Superior temporal gyrus (tissue), 1 donor: ENCODE results near the gene RNGTT.
"Not testable (repeated sequence)": the region's sequence is repeated elsewhere in the genome, so short reads cannot be mapped to it uniquely, and the experiment has no call there.

Experiments
- DNase-seq: peaks from one replicate; pipeline ENCODE4 v3.0.0-alpha.2; 2016; ENCODE audit errors: extremely low spot score

RNGTT gene

DNA sequence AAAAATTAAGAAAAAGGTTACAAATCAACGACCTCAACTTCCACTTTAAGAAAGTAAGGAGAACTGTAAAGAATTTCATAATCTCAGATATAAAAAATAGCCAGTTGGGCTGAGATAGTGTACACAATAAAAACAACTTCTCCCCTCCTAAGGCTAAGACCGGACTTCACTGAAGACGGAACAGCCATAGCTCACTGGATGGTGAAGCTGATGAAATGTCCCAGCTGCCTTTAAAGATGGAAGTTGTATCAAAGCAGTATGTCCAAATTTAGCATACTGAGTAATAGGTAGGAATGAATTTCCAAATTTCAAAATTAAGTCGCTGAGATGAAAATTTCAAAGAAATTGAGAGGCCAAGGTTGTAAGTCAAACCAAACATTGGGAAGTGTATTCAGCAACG is 153.3 kb downstream of the RNGTT start:
- no peak for DNase-seq

DNA sequence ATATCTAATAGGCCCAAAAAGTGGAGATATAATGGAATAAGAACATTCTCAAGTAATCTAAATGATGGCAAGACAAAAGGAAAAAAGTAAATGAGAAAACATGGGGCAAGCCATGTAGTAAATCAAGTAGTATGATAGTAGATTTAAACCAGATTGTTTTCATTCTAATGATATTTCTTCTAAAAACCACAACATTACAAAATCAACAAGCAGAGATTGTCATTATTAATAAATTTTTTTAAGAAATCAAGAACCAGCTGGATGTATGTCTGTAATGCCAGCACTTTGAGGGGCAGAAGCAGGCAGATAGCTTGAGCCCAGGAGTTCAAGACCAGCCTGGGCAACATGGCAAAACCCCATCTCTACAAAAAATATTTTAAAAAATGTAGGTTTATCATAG is 155.0 kb downstream of the RNGTT start:
- DNase-seq: no peak

DNA sequence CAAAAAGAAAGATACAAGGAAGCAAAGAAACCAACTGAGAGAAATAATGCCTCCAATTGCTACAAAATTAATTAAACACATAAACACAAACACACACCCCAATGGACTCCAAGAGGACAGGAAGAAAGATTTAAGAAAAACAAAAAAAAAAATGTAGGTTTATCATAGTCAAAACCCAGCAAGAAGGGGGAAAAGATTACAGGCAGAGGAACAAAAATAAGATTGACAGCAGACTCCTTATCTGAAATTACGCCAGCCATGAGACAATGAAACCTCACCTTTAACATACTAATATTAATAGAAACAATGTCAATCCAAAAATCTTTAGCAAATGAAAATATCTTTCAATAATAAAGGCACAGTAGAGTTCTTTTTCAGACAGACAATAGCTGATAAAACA is 155.8 kb downstream of the RNGTT start:
- DNase-seq: no peak

DNA sequence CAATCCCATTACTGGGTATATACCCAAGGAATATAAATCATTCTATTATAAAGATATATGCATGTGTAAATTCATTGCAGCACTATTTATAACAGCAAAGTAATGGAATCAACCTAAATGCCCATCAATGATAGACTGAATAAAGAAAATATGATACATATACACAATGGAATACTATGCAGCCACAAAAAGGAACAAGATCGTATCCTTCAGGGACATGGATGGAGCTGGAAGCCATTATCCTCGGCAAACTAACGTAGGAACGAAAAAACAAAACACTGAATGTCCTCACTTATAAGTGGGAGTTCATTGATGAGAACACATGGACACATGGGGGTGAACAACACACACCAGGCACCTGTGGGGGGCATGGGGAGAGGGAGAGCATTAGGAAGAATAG is 156.7 kb downstream of the RNGTT start:
- DNase-seq: no peak

DNA sequence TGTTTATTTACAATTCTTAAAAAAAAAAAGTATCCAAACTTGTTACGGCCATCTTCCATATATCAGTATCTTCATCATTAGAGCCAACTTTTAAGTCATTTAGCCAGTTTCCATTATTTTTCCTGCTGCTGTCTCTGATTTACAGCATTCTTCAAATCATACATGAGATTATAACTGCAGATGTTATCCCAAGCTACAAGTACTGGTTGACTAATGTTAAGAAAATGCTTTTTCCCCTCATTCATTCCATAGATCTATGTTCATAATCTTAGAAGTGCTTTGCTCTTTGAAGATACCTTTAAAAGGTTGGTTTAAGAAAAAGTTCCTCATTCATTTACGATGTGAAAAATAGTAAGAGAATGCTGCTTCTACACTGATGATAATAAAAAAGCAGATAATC is 158.7 kb downstream of the RNGTT start:
- no peak for DNase-seq

DNA sequence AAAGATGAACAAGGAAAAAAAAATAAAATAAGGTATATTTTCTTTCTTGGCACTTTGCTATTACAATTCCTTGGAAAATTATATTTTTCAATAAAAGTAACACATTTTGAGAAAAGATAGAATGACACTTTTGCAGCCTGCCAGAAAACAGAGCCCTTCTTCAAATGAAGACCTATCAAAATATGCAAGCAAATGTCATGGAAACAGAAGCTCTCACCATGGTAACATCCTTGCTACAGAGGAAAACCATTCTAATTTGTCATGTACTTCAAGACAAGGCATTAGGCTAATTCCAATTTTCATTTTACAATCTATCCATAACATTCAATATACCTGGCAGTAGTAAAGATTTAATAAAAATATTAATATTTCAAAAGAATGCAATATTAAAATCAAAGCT is 177.9 kb downstream of the RNGTT start:
- DNase-seq: no peak

DNA sequence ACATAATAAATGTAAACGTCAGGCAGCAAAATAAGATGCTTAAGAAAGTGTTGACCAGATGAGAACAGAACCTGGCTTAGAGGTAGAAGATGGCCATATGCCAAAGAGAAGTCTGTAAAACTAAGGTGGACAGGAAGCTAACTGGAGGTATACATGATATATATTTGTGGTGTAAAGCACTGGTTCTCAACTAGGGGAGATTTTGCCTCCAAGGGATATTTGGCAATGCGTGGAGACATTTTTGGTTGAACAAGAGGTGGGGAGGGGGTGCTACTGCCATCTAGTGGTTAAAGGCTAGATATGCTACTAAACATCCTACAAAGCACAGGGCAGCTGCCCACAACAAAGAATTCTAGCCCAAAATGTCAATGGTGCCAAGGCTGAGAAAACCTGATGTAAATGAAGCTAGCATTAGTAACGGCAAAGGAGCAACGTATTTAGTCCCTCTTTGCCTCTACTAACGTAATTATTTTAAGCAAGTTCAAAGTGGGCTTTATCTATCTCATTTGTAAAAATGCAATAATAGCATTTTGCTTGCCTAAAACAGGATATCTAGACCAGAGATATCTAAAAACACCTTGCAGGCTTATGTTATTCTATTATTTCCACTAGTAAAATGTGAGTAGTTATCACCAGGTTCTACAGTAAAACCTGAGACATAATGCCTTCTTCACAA is 182.6 kb downstream of the RNGTT start:
- DNase-seq: peak; percentile 80

DNA sequence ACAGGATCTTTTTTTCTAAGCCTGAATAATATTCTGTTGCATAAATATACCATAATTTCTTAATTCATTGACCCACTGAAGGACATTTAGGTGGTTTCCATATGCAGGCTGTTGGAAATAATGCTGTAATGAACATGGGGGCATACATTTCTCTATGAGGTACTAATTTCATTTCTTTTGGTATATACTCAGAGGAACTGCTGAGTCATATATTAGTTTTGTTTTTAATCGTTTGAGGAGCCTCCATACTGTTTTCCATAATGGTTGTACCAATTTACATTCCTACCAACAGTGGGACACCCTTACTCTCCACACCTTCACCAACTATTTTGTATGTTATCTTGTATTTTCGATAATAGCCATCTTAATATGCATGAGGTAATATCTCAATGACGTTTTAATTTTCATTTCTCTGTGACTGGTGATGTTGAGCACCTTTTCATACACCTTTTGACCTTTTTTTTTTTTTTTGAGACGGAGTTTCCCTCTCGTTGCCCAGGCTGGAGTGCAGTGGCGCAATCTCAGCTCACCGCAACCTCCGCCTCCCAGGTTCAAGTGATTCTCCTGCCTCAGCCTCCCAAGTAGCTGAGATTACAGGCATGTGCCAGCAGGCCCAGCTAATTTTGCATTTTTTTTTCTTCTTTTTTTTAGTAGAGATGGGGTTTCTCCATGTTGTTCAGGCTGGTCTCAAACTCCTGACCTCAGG is 187.4 kb downstream of the RNGTT start:
- no peak for DNase-seq

DNA sequence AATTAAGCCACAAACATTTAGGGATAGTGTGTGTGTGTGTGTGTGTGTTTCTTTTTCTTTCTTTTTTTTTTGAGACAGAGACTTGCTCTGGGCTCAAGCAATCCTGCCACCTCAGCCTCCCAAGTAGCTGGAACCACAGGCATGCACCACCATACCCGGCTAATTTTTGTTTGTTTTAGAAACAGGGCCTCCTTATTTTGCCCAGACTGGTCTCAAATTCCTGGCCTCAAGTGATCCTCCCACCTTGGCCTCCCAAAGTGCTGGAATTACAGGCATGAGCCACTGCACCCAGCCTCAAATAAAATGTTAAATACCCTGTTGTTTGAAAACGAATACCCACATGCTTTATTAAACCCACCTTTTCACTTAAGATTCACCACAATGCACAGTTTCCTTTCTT is 195.3 kb downstream of the RNGTT start:
- not testable (repeated sequence) for DNase-seq

DNA sequence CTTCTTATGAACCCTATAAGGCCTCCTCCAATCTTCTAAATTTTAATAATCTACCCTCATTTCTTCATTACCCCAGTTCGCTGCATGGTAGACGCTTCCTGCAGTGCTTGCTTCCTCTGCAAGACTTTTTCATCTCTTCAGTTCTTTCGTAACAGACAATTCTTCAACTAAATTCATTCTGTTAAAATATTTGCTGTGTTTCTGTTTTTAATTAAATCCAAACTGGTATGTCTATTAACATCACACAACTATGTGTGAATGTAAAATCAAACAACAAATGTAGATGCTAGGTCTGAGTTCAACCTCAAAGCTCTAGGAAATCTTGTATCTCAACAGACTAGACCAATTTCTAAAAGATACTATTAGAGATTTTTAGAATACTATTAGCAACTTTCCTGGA is 199.3 kb downstream of the RNGTT start:
- DNase-seq: no peak

DNA sequence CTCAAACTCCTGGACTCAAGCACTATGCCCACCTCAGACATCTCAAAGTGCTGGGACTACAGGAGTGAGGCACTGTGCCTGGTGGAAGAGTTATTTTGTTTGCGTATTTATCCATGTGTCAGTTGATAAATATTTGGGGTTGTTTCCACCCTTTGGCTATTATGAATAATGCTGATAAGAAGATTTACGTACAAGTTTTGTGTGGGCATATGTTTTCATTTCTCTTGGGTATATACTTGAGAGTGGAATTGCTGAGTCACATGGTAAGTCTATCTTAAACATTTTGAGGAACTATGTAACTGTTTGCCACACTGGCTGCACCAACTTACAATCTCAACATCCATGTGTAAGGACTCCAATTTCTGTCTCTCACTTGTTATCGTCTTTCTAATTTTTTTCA is 200.3 kb downstream of the RNGTT start:
- DNase-seq: no peak

DNA sequence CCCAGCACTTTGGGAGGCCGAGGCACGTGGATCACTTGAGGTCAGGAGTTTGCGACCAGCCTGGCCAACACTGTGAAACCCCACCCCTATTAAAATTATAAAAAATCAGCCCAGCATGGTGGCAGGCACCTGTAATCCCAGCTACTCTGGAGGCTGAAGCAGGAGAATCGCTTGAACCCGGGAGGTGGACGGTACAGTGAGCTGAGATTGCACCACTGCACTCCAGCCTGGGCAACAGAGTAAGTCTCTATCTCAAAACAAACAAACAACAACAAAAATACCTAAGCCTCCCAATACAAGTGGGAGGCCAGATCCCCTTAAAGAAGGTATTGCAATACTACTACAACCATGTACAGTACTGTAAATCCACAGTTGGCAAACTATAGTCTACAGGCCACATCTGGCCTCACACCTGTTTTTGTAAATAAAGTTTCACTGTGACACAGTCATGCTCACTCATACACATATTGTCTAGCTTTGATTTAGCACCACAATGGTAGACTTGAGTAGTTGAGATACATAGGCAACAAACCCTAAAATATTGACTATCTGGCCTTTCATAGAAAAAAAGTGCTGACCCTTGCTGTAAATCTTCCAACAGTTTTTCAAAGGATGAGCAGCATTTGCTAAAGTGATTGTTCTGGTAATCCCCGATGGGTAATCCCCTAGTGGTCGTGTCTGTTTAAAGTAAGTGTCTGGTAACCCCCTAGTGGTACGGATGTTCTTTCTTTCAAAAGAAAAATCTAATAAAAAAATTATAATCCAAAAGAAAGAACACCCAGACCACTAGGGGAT is 202.0 kb downstream of the RNGTT start:
- DNase-seq: no peak

DNA sequence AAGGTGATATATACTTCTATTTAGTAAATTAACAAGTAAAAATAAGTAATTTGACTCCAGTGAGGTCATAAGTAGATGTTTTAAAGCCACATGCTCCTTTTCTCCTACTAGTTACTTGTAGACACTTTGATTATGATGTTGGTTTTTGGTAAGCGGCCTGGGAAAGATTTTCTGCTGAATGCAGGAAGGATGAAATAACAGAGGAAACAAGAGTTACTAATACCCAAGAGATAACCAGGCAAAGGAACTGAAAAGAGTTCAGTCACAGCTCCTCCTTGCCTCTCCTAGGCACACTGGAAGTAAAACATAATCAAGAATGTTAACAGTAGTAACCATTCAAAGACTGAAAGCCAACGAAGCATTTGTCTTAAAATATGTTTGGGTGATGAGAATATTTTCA is 203.3 kb downstream of the RNGTT start:
- DNase-seq: no peak

DNA sequence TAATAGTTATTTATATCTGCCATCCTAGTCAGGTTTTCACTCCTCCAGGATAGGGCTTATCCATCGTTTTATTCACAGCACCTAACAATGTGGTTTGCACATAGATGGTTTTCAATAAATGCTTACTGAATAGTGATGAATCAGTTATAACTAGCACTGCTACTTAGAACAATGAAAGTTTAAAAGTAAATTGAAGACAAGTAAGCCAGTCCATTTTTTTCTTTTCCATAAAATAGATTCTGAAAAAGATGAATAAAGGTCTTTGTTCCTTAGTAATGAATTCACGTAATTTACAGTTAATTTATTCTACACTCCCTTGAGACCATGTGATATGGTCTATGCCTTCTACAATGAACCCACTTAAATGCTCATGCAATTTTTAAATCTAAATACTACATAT is 212.5 kb downstream of the RNGTT start:
- no peak for DNase-seq

DNA sequence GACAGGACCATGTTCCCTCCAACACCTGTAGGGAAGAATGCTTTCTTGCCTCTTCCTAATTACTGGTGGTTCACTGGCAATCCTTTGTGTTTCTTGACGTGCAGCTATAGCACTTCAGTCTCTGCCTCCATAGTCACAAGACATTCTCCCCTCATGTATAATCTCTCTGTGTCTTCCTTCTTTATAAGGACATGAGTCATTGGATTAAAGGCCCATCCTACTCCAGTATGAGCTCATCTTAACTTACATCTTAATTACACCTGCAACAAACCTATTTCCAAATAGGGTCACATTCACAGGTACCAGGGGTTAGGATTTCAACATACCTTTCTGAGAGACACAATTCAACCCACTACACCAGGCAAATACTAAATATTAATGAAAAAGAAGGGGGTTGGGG is 213.6 kb downstream of the RNGTT start:
- no peak for DNase-seq

DNA sequence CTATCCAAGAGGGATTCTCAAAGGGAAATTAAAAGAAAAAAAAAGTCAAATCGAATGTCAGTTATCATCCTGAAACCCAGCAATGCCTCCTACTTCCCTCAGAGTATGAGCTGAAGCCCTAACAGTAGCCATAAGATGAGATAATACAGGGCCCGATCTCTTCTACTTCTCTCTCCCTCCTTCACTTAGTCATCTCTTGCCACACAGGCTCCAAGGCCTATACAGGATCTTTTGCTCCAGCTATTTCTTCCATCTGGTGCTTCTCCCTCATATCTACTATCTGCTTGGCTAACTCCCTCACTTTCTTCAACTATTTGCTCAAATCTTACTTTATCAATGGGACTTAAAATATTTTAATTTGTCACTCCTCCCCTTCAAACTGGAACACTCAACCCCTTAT is 215.3 kb downstream of the RNGTT start:
- no peak for DNase-seq

DNA sequence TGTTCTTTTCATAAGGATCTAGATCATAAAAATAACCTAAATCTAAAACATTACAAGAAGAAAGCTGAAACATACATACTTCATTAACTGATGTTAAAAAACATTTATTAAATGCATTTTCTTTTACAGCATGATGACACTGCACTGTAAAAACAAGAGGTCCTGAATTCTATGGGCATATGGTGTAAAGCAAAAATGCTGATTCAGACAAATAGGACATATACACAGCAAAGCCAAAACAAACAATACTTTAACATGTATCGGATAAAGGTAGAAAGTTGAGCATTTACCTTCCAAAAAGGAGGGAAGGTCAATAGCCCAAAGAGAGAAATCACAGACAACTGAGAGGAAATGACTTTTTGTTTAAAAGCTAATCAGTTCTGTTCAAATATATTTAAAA is 221.5 kb downstream of the RNGTT start:
- DNase-seq: no peak

DNA sequence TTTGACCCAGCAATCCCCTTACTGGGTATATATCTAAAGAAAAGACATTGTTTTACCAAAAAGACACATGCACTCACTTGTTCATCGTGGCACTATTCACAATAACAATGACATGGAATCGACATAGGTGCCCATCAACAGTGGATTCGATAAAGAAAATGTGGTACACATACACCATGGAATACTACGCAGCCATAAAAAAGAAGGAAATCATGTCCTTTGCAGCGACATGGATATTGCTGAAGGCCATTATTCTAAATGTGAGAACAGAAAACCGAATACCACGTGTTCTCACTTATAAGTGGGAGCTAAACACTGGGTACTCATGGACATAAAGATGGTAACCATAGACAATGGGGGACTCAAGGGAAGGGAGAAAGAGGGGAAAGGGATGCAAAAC is 222.3 kb downstream of the RNGTT start:
- DNase-seq: no peak

DNA sequence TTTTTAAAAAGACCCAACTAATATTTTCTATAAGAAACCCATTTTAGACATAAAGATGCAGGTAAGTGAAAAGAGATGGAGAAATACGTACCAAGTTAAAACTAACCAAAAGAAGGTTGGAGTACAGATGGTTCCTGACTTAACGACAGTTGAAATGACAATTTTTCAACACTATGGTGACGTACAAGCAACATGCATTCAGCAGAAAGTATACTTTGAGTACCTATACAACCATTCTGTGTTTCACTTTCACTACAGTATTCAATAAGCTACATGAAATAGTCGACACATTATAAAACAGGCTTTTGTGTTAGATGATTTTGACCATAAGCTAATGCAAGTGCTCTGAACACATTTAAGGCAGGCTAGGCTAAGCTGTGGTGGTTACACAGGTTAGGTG is 228.9 kb downstream of the RNGTT start:
- DNase-seq: no peak

DNA sequence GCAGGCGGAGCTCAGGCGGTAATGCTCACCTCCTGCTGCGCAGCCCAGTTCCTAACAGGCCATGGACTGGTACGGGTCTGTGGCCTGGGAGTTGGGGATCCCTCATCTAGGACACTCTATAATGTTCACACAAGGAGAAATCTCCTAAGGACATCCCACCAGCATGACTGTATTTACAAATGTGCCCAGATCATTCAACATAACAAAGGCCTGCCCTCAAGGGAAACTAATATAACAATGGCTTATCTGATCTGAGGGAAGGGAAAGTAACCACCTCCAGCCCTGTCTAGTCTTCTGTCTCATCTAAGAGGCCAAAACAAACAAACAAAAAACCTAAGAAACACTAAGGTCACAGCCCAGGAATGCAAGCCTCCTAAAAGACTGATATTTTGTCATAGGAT is 232.8 kb downstream of the RNGTT start:
- DNase-seq: no peak

DNA sequence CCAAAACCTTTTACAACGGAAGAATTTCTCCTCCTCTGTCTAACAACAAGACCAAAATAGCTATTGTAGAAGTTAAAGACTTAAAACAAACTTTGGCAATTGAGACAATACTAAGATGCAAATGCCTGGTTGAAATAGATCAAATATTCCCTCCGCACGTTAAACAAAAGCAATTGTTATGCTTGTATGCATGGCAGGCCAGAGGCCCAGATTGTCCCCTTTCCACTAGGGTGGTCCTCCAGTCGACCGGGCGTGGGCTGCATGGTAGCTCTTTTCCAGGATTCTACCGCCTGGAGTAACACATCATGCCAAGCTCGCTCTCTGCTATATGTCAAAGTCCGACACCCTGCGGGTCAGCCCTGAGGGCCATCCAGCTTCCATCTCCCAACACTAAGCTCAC is 234.7 kb downstream of the RNGTT start:
- DNase-seq: no peak

DNA sequence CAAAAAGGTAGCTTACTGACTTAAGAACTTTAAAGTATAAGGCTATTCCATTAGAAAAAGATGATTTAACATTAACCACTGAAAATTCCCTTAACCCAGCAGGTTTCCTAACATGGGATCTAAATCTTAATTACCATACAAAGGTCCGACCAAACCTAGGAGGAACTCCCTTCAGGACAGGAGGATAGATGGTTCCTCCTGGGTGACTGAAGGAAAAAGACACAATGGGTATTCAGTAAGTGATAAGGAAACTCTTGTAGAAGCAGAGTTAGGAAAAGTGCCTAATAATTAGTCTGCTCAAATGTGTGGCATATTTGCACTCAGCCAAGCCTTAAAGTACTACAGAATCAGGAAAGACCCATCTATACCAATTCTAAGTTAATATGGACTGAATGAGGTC is 237.0 kb downstream of the RNGTT start:
- not testable (repeated sequence) for DNase-seq
